H9 (cell line): ENCODE results near the gene ELP6. TPM values are rescaled to one million over a fixed set of nuclear protein-coding genes. Genes with fewer than 3 reads are reported as not detected.

ENCODE experiments used
- DNase-seq: peaks from one replicate; pipeline ENCODE4 v3.0.0-alpha.2; 2017
- H2AFZ ChIP-seq: one replicate; pipeline ENCODE4 v1.6.1; 2013; ENCODE audit warnings: mild to moderate bottlenecking, low read length, control low read depth, moderate library complexity
- H2AK5ac ChIP-seq: 2 replicates; pipeline ENCODE4 v1.6.1; 2013; ENCODE audit warnings: low read length, control low read depth, mixed read lengths; ENCODE audit not compliant: insufficient read length
- H2BK120ac ChIP-seq: one replicate; pipeline ENCODE4 v1.6.1; 2013; ENCODE audit warnings: low read depth, mild to moderate bottlenecking, low read length, control low read depth, inconsistent platforms; ENCODE audit not compliant: poor library complexity, severe bottlenecking
- H2BK12ac ChIP-seq: 2 replicates; pipeline ENCODE4 v1.6.1; 2013; ENCODE audit warnings: low read length, control low read depth, mixed read lengths, low read depth; ENCODE audit not compliant: insufficient read length
- H2BK15ac ChIP-seq: 2 replicates; pipeline ENCODE4 v1.6.1; 2013; ENCODE audit warnings: low read depth, low read length, control low read depth
- H2BK20ac ChIP-seq: one replicate; pipeline ENCODE4 v1.6.1; 2013; ENCODE audit warnings: low read depth, mild to moderate bottlenecking, low read length, control low read depth, inconsistent platforms; ENCODE audit not compliant: poor library complexity, severe bottlenecking
- H2BK5ac ChIP-seq: 2 replicates; pipeline ENCODE4 v1.6.1; 2013; ENCODE audit warnings: low read length, control low read depth, mixed read lengths; ENCODE audit not compliant: insufficient read length
- H3K14ac ChIP-seq: 2 replicates; pipeline ENCODE4 v1.6.1; 2013; ENCODE audit warnings: low read length, control low read depth; ENCODE audit not compliant: insufficient read depth
- H3K18ac ChIP-seq: 2 replicates; pipeline ENCODE4 v1.6.1; 2013; ENCODE audit warnings: low read depth, mild to moderate bottlenecking, mixed read lengths, low read length, control low read depth; ENCODE audit not compliant: insufficient read length
- H3K23ac ChIP-seq: 2 replicates; pipeline ENCODE4 v1.6.1; 2013; ENCODE audit warnings: low read length, control low read depth, mixed read lengths, low read depth; ENCODE audit not compliant: insufficient read length
- H3K23me2 ChIP-seq: 2 replicates; pipeline ENCODE4 v1.6.1; 2013; ENCODE audit warnings: low read depth, mild to moderate bottlenecking, mixed read lengths, low read length, control low read depth; ENCODE audit not compliant: insufficient read length, poor library complexity, severe bottlenecking
- H3K27ac ChIP-seq: 2 replicates; pipeline ENCODE4 v1.5.1; 2013; ENCODE audit warnings: low read length, control low read depth, mixed read lengths, low read depth; ENCODE audit not compliant: insufficient read length
- H3K27me3 ChIP-seq: 2 replicates; pipeline ENCODE4 v1.6.1; 2013; ENCODE audit warnings: low read length, control low read depth, inconsistent platforms; ENCODE audit not compliant: insufficient read depth
- H3K4ac ChIP-seq: 2 replicates; pipeline ENCODE4 v1.6.1; 2013; ENCODE audit warnings: low read depth, mild to moderate bottlenecking, control low read depth, inconsistent platforms, low read length, moderate library complexity
- H3K4me1 ChIP-seq: 2 replicates; pipeline ENCODE4 v1.6.1; 2013; ENCODE audit warnings: low read length, control low read depth, inconsistent platforms; ENCODE audit not compliant: insufficient read depth
- H3K4me2 ChIP-seq: 2 replicates; pipeline ENCODE4 v1.6.1; 2013; ENCODE audit warnings: low read length, control low read depth, mixed read lengths; ENCODE audit not compliant: insufficient read length, insufficient read depth
- H3K56ac ChIP-seq: 2 replicates; pipeline ENCODE4 v1.6.1; 2013; ENCODE audit warnings: low read depth, mild to moderate bottlenecking, mixed read lengths, low read length, control low read depth; ENCODE audit not compliant: insufficient read length
- H3K79me1 ChIP-seq: 2 replicates; pipeline ENCODE4 v1.6.1; 2013; ENCODE audit warnings: low read depth, mild to moderate bottlenecking, moderate library complexity, low read length, control low read depth, inconsistent platforms; ENCODE audit not compliant: insufficient read depth, poor library complexity, severe bottlenecking
- H3K79me2 ChIP-seq: 2 replicates; pipeline ENCODE4 v1.6.1; 2013; ENCODE audit warnings: low read length, control low read depth, inconsistent platforms; ENCODE audit not compliant: insufficient read depth
- H3K9ac ChIP-seq: 2 replicates; pipeline ENCODE4 v1.6.1; 2013; ENCODE audit warnings: low read length, control low read depth, mixed read lengths; ENCODE audit not compliant: insufficient read length; ENCODE audit errors: extremely low read depth
- H3K9me3 ChIP-seq: one replicate; pipeline ENCODE4 v1.6.1; 2013; ENCODE audit warnings: low read depth, low read length, inconsistent platforms; ENCODE audit not compliant: control insufficient read depth
- H3T11ph ChIP-seq: one replicate; pipeline ENCODE4 v1.6.1; 2013; ENCODE audit warnings: mild to moderate bottlenecking, low read length, control low read depth, inconsistent platforms
- H4K20me1 ChIP-seq: one replicate; pipeline ENCODE4 v1.6.1; 2013; ENCODE audit not compliant: control insufficient read depth, insufficient read length, insufficient read depth
- H4K5ac ChIP-seq: 2 replicates; pipeline ENCODE4 v1.6.1; 2013; ENCODE audit warnings: low read depth, mild to moderate bottlenecking, mixed read lengths, low read length, control low read depth; ENCODE audit not compliant: insufficient read length
- H4K8ac ChIP-seq: replicated peaks from 2 replicates; pipeline ENCODE4 v1.6.1; 2013; ENCODE audit warnings: low read length, control low read depth, mixed read lengths, low read depth; ENCODE audit not compliant: insufficient read length
- H4K91ac ChIP-seq: 2 replicates; pipeline ENCODE4 v1.6.1; 2013; ENCODE audit warnings: low read depth, mild to moderate bottlenecking, moderate library complexity, mixed read lengths, low read length, control low read depth; ENCODE audit not compliant: insufficient read length
- H3K27ac Mint-ChIP-seq, 3 experiments: 2 replicates in 2 of 3; 3 replicates in 1 of 3; pipeline ENCODE4 v1.8.0; 2020 to 2021; ENCODE audit warnings: mixed read lengths in 3 of 3, mild to moderate bottlenecking in 1 of 3, moderate library complexity in 1 of 3
- H3K27me3 Mint-ChIP-seq: 2 replicates; pipeline ENCODE4 v1.8.0; 2021; ENCODE audit warnings: low read depth, mild to moderate bottlenecking, moderate library complexity, mixed read lengths
- H3K36me3 Mint-ChIP-seq, 3 experiments: 2 replicates in 2 of 3; 3 replicates in 1 of 3; pipeline ENCODE4 v1.8.0; 2020 to 2021; ENCODE audit warnings: low read depth in 3 of 3, mixed read lengths in 3 of 3; ENCODE audit not compliant: insufficient read depth in 1 of 3
- H3K4me1 Mint-ChIP-seq, 2 experiments: 2 replicates each; pipeline ENCODE4 v1.8.0; 2020; ENCODE audit warnings: mixed read lengths in 2 of 2
- H3K4me3 Mint-ChIP-seq, 2 experiments: 2 replicates in 1 of 2; 3 replicates in 1 of 2; pipeline ENCODE4 v1.8.0; 2020 to 2021; ENCODE audit warnings: mild to moderate bottlenecking in 2 of 2, mixed read lengths in 2 of 2, moderate library complexity in 1 of 2
- H3K9me3 Mint-ChIP-seq, 2 experiments: 2 replicates in 1 of 2; 3 replicates in 1 of 2; pipeline ENCODE4 v1.8.0; 2020; ENCODE audit warnings: mild to moderate bottlenecking in 2 of 2, mixed read lengths in 2 of 2, moderate library complexity in 1 of 2
- total RNA-seq: library from RNA; stranded (reverse); gene quantifications from 2 replicates; pipeline ENCODE4 v1.2.1, GENCODE V29; 2021
- TF ChIP-seq, protein P1 (sequence below): fragments of 200-600 bp; sonication (generic); conservative IDR thresholded peaks from 3 replicates; pipeline ENCODE4 v1.8.0; 2021; ENCODE audit warnings: antibody characterized with exemption, mild to moderate bottlenecking

The ELP6 gene
- total RNA-seq, 1 experiment from 2014 or later = 53.9 TPM

- no peak overlapping the region for H3K9ac ChIP-seq
- no peak overlapping the region for H3K14ac ChIP-seq
- H3T11ph ChIP-seq = no peak overlapping the region
- Mint-ChIP-seq H3K4me3 (no peak overlapping the region), H3K9me3 (no peaks in the 10 kb centered on the region; a peak in 3 of 5 replicates), H3K27me3 (no peaks in the 10 kb centered on the region), H3K4me1 (peaks cover 43 to 55% of the 10 kb centered on the region in 2 experiments), H3K36me3 (peaks cover 0 to 4% (median 0%) of the 10 kb centered on the region in 3 experiments; a peak in 2 of 7 replicates), H3K27ac (peak overlapping the region in 2 of 3 experiments; percentile 82 to 89; a peak in 3 of 7 replicates)
- TF ChIP-seq, protein P1, sequence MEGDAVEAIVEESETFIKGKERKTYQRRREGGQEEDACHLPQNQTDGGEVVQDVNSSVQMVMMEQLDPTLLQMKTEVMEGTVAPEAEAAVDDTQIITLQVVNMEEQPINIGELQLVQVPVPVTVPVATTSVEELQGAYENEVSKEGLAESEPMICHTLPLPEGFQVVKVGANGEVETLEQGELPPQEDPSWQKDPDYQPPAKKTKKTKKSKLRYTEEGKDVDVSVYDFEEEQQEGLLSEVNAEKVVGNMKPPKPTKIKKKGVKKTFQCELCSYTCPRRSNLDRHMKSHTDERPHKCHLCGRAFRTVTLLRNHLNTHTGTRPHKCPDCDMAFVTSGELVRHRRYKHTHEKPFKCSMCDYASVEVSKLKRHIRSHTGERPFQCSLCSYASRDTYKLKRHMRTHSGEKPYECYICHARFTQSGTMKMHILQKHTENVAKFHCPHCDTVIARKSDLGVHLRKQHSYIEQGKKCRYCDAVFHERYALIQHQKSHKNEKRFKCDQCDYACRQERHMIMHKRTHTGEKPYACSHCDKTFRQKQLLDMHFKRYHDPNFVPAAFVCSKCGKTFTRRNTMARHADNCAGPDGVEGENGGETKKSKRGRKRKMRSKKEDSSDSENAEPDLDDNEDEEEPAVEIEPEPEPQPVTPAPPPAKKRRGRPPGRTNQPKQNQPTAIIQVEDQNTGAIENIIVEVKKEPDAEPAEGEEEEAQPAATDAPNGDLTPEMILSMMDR = no peak
- no peak overlapping the region for H2AFZ ChIP-seq
- no peak overlapping the region for H4K8ac ChIP-seq
- no peak overlapping the region for H3K18ac ChIP-seq
- H3K23ac ChIP-seq = no peak overlapping the region
- H3K27me3 ChIP-seq = no peaks in the 10 kb centered on the region
- H3K27ac ChIP-seq = no peak overlapping the region
- H2BK20ac ChIP-seq = no peak overlapping the region
- no peak overlapping the region for H3K4me2 ChIP-seq
- no peak overlapping the region for H2BK15ac ChIP-seq
- H3K79me1 ChIP-seq = peaks cover 3% of the 10 kb centered on the region
- H3K9me3 ChIP-seq = no peaks in the 10 kb centered on the region
- H4K5ac ChIP-seq = no peak overlapping the region
- no peak overlapping the region for H3K56ac ChIP-seq
- H2BK120ac ChIP-seq = no peak overlapping the region
- no peak for DNase-seq
- H4K91ac ChIP-seq = no peak overlapping the region
- H2BK12ac ChIP-seq = no peak overlapping the region
- H4K20me1 ChIP-seq = no peaks in the 10 kb centered on the region
- peaks cover 15% of the 10 kb centered on the region; the same call in 1 of the 2 replicates for H3K79me2 ChIP-seq
- no peaks in the 10 kb centered on the region for H3K23me2 ChIP-seq
- H2AK5ac ChIP-seq = no peak overlapping the region
- no peak overlapping the region for H3K4ac ChIP-seq
- no peak overlapping the region for H2BK5ac ChIP-seq
- H3K4me1 ChIP-seq = peaks cover 2% of the 10 kb centered on the region; the same call in 1 of the 2 replicates
Measured at GRCh38 chr3:47478022-47478421, 35.5 kb downstream of the ELP6 start.
